B cell (primary cell): ENCODE measurements around the gene PRSS21.

ENCODE experiments used
- EZH2 ChIP-seq: IDR thresholded peaks from 2 replicates; pipeline ENCODE4 v1.6.1; 2012; ENCODE audit warnings: borderline replicate concordance, low read depth, mild to moderate bottlenecking, moderate library complexity, low read length; ENCODE audit not compliant: insufficient read depth, poor library complexity, severe bottlenecking
- TF ChIP-seq, protein P1 (sequence below): fragments of 200-600 bp; IDR thresholded peaks from one replicate; pipeline ENCODE4 v1.8.0; 2022; ENCODE audit warnings: antibody characterized with exemption, mild to moderate bottlenecking

DNA sequence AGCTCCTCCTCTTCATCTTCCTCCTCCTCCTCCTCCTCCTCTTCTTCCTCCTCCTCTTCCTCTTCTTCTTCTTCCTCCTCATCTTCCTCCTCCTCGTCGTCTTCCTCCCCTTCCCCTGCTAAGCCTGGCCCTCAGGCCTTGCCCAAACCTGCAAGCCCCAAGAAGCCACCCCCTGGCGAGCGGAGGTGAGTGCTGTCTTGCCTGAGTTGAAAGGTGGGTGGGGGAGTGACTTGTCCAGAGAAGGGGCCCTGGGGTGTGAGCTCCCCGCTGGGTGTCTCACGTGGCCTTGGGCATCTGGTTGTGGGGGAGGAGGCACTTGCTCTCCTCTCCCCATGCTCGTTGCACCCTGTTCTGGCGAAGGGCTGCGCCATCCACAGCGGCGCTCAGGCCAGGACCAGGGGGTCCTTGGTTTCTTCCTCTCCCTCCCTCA is 47.9 kb upstream of the PRSS21 start:
- TF ChIP-seq, protein P1, sequence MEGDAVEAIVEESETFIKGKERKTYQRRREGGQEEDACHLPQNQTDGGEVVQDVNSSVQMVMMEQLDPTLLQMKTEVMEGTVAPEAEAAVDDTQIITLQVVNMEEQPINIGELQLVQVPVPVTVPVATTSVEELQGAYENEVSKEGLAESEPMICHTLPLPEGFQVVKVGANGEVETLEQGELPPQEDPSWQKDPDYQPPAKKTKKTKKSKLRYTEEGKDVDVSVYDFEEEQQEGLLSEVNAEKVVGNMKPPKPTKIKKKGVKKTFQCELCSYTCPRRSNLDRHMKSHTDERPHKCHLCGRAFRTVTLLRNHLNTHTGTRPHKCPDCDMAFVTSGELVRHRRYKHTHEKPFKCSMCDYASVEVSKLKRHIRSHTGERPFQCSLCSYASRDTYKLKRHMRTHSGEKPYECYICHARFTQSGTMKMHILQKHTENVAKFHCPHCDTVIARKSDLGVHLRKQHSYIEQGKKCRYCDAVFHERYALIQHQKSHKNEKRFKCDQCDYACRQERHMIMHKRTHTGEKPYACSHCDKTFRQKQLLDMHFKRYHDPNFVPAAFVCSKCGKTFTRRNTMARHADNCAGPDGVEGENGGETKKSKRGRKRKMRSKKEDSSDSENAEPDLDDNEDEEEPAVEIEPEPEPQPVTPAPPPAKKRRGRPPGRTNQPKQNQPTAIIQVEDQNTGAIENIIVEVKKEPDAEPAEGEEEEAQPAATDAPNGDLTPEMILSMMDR: no peak
- TF ChIP-seq EZH2: no peak
